GM19397 (cell line): ENCODE data around the gene RNF8.
"Not testable (repeated sequence)": the region's sequence is repeated elsewhere in the genome, so short reads cannot be mapped to it uniquely, and the experiment has no call there.

Experiments used
- ATAC-seq: cut with Tn5 transposase; IDR thresholded peaks from one replicate; pipeline ENCODE4 v1.9.1; 2021; ENCODE audit warnings: mild to moderate bottlenecking, moderate library complexity; ENCODE audit not compliant: unreplicated experiment

Gene RNF8

GRCh38 chr6:37442416-37443215 is 88.8 kb downstream of the RNF8 start:
- no peak for ATAC-seq

- ATAC-seq = not testable (repeated sequence)
These were observed 89.4 kb downstream of the RNF8 start for GRCh38 chr6:37443216-37443542.
